Fibroblast of mammary gland (primary cell): ENCODE results near the gene EIF4H.
A peak's percentile ranks its signal among the peaks of the same experiment; 100 is the strongest.
"Not testable (repeated sequence)": the region's sequence is repeated elsewhere in the genome, so short reads cannot be mapped to it uniquely, and the experiment has no call there.

ENCODE experiments used
- DNase-seq: peaks from one replicate; pipeline ENCODE4 v3.0.0-alpha.2; 2010; ENCODE audit warnings: low read depth
- H3K4me3 ChIP-seq: 2 replicates; pipeline ENCODE4 v1.5.1; 2011; ENCODE audit warnings: low read depth, mild to moderate bottlenecking, low read length, moderate library complexity; ENCODE audit not compliant: control insufficient read depth
- TF ChIP-seq, protein P1 (sequence below): conservative IDR thresholded peaks from 2 replicates; pipeline ENCODE4 v1.5.1; 2011; ENCODE audit warnings: low read depth, low read length, inconsistent platforms; ENCODE audit not compliant: control insufficient read depth, insufficient read depth

Gene EIF4H

DNA sequence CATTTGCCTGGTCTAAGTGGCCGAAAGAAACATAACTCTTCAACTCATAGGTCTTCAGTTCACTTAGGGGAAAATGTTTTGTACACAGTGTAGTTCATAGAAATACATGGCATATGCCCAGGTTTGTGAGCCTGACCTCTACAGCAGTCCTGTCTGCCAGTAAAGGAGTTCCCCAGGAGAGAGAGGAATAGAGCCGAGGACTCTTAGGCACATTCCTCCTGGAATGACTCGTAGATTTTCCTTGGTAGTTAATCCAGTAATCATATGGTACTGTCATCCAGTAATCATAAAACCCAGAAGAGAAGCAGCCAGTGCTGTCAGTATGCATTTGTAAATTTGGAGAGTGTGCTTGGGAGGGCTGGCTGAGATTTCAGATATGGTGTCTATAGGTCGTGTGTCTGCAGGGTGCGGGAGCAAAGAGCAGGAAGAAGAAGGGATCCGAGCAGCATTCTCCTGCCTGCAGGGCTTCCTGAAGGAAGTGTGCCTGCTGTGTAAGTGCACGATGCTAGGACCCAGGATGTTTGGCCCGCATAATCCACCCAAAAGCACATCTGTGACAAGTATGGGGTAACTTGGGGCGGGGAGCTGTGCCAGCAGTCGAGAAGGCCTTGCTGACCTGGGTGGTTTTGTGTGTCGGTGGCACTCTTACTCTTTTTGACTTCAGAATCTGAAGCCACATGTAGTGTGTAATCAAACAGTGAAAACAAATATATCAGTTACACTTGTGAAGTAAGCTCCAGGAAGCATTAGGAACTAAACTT lies 13.9 kb downstream of the EIF4H start:
- TF ChIP-seq, protein P1, sequence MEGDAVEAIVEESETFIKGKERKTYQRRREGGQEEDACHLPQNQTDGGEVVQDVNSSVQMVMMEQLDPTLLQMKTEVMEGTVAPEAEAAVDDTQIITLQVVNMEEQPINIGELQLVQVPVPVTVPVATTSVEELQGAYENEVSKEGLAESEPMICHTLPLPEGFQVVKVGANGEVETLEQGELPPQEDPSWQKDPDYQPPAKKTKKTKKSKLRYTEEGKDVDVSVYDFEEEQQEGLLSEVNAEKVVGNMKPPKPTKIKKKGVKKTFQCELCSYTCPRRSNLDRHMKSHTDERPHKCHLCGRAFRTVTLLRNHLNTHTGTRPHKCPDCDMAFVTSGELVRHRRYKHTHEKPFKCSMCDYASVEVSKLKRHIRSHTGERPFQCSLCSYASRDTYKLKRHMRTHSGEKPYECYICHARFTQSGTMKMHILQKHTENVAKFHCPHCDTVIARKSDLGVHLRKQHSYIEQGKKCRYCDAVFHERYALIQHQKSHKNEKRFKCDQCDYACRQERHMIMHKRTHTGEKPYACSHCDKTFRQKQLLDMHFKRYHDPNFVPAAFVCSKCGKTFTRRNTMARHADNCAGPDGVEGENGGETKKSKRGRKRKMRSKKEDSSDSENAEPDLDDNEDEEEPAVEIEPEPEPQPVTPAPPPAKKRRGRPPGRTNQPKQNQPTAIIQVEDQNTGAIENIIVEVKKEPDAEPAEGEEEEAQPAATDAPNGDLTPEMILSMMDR: no peak
- no peak overlapping the region for H3K4me3 ChIP-seq
- peak; percentile 56 for DNase-seq

DNA sequence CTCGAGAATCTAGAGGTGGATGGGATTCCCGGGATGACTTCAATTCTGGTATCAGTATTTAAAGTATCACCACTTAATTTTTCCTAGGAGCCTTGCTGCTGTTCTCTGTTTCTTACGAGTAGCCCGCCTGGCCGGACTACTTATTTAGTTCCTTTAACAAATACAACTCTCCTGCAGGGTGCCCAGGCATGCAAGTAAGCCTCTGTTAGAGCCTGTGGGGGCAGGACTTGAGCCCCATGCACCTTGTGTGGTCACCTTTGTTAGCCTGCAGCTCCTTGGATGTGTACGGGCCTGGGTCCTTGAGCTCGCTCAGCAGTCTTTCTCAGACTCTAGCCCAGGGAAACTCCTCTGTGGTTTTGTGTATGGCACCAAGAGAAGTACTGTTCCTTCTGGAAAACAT lies 16.1 kb downstream of the EIF4H start:
- TF ChIP-seq, protein P1: no peak
- DNase-seq: no peak
- no peak overlapping the region for H3K4me3 ChIP-seq

DNA sequence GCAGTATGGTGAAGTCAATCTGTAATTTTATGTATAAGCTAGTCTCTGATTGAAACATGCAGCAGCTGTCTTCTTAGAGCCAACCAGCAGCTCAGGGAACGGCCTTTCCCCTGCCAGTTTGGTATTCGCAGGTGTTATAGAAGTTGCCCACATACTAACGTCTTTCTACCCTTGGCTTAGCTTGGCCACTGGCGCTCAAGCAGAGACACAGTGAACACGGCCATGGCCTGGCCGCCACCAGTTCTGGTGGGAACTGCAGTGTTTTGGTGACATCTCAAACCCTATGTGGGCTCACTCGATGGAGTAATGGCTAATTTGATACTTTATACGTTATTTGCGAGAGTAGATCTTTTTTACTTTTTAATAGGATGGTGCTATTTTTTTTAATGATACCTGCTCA lies 17.1 kb downstream of the EIF4H start:
- TF ChIP-seq, protein P1: no peak
- DNase-seq: no peak
- no peak overlapping the region for H3K4me3 ChIP-seq

DNA sequence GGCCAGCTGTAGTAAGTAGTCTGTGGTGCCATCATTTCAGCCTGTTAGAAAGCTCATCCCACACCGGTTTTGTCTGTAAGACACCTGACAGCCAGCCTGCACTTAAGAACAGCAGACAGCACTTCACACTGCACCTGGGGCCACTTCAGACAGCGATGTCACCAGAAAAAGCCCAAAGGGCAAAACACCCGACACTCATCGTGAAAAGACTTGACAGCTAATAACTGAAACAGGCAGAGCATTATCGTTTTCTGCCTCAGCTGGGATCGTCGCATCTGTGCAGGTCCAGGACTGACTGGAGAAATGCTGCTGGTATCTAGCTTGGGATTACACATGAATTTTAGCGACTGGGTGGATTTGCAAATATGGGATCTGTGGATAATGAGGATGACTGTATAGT lies 18.9 kb downstream of the EIF4H start:
- TF ChIP-seq, protein P1: no peak
- no peak for DNase-seq
- H3K4me3 ChIP-seq: no peak overlapping the region

DNA sequence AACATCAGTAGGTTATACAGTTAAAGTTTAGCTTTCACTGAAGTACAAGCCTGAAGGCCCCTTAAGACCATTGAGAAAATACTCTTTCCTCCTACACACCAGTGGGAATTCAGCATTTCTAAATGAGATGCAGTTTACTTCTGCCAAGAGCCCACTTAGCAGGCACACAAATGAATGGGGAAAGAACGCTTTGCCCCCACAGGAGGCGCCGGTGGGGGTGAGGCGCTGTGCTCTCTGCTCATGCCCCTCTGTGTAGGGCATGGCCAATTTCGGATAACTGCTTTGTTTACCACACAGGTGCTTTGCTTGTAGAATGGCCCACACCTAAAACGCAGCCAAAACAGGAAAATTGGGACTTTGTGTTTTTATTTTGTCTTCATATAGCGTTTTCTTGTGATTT lies 19.8 kb downstream of the EIF4H start:
- DNase-seq: no peak
- TF ChIP-seq, protein P1: no peak
- H3K4me3 ChIP-seq: no peak overlapping the region

DNA sequence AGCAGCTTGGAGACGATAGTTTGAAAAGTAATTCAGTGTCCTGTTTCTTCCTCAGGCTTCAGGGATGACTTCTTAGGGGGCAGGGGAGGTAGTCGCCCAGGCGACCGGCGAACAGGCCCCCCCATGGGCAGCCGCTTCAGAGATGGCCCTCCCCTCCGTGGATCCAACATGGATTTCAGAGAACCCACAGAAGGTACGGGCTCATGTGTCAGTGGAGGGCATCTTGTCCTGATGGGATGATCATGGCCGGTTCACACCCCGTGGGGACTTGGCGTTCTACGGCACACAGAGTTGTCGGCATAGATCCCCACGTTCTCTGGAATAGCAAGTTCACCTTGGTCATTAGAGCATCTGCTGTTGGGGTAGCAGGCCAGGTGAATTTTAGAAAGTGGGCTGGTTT lies 20.5 kb downstream of the EIF4H start:
- TF ChIP-seq, protein P1: no peak
- DNase-seq: no peak
- H3K4me3 ChIP-seq: no peak overlapping the region

DNA sequence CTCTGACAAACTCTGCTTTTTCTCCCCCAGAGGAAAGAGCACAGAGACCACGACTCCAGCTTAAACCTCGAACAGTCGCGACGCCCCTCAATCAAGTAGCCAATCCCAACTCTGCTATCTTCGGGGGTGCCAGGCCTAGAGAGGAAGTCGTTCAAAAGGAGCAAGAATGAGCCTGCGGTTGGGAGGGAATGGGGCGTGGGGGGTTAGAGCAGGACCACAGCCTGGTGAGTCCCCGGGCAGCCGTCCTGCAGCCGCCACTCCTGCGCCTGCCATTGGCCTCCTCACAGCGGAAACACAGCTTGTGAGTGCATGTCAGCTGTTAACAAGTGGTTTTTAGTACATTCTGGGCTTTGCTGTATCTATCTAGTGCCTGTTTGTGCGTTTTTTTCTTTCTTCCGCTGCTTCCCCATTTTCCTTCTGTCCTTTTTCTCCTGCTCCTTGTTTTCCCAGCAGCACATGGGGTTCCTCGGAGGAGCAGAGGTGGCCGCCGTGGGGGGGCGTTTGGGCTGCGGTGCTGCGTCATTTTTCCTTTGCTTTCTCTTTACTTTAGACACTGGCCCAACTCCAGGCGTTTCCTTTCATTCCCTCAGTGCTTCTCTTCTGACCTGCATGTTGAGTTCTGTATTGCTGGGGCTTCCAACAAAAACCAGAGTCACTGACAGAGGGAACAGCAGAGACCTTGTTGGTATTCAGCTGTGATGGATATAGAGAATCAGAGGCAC lies 21.1 kb downstream of the EIF4H start:
- DNase-seq: peak; percentile 32

DNA sequence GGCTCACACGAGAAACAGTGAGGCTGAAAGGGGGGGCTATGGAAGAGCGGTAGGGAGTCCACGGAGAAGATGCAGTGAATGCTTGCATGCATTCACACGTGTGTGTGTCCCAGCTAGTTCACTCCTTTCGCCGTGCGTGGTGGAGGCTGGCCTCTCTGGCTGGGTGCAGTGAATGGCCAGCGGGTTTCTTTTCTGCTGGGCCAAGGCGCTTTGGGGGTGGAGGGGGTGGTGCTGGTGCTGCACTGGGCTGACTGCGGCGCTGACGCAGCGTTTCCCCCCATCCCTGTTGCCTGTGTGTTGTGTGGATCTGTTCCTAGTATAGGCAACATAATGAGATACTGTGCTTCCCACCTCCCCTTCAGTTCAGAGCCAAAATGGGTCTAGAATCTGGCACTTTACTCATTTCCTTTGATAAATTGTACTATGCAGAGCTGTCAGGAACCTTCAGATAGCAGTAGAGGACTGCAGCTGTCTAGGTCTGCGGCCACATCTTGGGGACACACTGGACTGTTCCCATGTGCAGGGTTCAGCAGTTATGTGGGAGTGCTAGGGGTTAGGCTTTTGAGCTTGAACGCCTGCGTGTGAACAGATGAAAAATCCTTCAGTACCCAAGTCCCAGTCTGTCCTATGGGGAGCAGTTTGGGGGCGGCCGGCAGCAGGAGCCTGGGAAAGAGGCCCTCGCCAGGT lies 22.0 kb downstream of the EIF4H start:
- not testable (repeated sequence) for DNase-seq, H3K4me3 ChIP-seq

More for the DNA sequence above, 21.1 kb downstream of the EIF4H start:
- not testable (repeated sequence) for H3K4me3 ChIP-seq
